GM19240 (cell line): ENCODE measurements around the gene CCDC154.
"Not testable (repeated sequence)": the region's sequence is repeated elsewhere in the genome, so short reads cannot be mapped to it uniquely, and the experiment has no call there.

Experiments used
- DNase-seq: peaks from one replicate; pipeline ENCODE4 v3.0.0; 2011; ENCODE audit warnings: low spot score; ENCODE audit not compliant: insufficient read length

CCDC154 gene

DNA sequence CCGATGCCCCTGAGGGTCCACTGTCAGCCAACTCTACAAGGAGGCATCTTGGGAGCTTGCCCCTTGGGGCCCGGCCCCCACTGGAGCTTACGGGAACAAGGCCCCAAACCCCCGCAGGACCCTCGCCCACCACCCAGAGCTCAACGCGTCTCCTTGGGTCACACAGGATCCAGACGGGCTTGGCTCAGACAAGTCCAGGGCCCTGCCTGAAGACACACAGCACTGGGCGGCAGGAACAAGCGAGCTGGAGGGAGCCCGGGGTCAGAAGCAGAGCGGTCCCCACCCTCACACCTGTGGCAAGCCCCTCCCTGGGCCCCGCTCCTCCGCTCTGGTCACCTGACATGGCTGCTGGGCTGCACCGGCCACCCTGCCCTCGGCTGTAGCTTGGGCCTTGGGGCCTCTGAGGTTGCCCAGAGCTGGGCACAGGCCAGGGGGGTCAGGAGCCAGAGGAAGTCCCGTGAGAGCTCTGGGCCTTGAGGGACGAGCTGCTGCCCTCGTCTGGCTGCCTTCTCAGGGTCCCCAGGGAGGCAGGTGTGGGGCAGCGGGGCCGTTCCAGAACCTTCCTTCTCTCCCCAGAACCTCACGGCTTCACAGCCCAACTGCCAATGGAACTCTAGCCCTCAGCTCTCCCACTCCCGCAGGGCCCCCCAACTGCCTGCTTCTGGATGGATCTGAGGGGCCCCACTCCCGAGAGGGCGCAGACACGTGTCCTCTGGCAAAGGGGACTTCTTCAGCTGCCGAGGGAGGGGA is at the start of gene CCDC154:
Gene CCDC154, minus strand, starts transcription at position 577 of the 750 bp plus-strand sequence. Its CDS starts 234 bp downstream, at position 343.
- no peak for DNase-seq

DNA sequence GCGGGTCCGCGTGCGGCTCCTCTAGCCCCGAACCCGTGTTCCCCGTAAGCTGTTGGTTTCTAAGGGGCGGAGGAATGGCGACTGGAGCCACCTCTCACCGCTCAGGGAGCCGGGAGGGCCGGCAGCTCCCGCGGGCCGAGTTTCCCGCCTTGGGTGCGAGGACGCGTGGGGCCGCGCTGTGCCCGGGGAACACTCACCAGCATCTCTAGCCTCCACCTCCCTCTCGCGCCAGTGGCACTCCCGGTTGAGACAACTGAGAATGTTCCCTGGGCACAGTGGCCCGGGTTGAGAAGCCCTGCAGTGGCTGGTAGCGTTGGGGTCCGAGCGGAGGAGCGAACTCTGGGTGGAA is 49.4 kb upstream of the CCDC154 start:
- DNase-seq = peak; percentile 36

DNA sequence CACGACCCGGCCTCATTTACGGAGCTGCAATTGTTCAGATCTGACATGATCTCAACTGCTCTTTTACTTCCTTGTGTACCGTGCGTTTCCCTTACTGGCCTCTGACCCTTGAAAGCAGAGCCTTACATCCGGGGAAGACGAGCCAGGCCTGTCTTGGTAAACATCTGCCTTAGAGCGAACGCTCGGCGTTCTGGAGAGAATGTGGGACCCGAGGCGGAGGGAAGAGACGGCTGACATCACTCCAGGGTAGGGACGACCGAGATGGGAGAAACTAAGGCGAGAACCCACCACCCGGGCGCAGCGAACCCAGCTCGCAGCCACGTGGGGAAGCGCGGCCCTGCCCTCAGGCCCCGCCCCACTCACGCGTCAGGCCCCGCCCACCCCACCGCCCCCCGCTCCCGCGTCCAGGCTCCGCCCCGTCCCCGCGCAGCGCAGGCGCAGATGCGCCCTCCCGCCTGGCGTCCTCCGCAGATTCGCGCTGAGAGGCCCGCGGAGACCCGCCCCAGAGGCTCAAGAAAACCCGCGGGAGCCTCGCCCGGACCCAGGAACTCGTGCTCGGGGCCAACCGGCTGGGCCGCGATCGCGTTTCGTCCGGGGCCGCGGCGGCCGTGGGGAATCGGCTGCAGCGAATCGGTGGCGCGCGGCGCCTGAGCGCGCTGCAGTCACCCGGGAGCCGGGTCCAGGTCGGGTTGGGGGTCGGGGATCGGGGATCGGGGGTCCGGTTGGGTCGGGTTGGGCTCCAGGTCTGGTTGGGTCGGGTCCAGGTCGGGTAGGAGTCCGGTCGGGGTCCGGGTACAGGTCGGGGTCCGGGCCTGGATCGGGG is 48.8 kb upstream of the CCDC154 start, which contains the start of gene TELO2:
Gene TELO2, plus strand, starts transcription at position 438 of the 823 bp plus-strand sequence. CDS start 922 bp downstream, outside the sequence.
- DNase-seq = peak; percentile 95

DNA sequence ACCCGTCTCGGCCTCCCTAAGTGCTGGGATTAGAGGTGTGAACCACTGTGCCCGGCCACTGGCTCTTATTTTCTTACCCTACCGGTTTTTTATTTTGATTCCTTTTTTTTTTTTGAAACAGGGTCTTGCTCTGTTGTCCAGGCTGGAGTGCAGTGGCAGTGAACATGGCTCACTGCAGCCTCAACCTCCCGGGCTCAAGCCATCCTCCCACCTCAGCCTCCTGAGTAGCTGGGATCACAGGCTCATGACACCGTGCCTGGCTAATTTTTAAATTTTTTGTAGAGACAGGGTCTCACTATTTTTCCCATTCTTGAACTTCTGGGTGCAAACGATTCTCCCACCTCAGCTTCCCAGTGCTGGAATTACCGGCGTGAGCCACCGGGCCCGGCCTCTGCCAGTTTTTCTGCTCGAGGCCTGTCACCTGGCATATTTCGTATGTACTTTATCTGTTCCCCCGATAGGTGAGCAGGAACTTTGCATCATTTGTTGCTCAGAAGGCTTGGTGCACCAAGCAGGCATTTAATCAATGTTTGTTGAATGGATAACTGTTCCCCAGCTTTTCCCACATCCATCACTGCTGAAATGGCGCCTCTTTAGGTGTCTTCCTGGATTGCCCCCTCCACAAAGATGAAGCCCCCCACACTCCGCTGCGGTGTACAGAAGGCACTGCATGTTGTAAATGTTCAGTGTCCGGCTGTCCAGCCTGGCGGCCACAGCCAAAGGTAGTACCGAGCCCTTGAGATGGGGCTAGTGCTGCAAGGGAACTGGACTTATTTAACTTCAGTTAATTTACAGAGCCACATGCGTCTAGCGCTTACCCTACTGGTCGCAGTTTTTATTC is 47.9 kb upstream of the CCDC154 start:
- no peak for DNase-seq

- DNase-seq = no peak
These were observed 47.0 kb upstream of the CCDC154 start for GRCh38 chr16:1491327-1491726.

GRCh38 chr16:1489077-1489476 is 44.7 kb upstream of the CCDC154 start:
- DNase-seq = no peak

- no peak for DNase-seq
These were observed 44.3 kb upstream of the CCDC154 start, which contains the start of gene PTX4 for GRCh38 chr16:1488619-1489018. PTX4 (minus strand) TSS chr16:1488944; CDS start chr16:1488909, 35 bp downstream.

GRCh38 chr16:1488054-1488601 is 43.8 kb upstream of the CCDC154 start:
- DNase-seq = no peak

- no peak for DNase-seq
These were observed 43.2 kb upstream of the CCDC154 start for GRCh38 chr16:1487395-1488053.

- no peak for DNase-seq
These were observed 42.4 kb upstream of the CCDC154 start for GRCh38 chr16:1486551-1487390.

DNA sequence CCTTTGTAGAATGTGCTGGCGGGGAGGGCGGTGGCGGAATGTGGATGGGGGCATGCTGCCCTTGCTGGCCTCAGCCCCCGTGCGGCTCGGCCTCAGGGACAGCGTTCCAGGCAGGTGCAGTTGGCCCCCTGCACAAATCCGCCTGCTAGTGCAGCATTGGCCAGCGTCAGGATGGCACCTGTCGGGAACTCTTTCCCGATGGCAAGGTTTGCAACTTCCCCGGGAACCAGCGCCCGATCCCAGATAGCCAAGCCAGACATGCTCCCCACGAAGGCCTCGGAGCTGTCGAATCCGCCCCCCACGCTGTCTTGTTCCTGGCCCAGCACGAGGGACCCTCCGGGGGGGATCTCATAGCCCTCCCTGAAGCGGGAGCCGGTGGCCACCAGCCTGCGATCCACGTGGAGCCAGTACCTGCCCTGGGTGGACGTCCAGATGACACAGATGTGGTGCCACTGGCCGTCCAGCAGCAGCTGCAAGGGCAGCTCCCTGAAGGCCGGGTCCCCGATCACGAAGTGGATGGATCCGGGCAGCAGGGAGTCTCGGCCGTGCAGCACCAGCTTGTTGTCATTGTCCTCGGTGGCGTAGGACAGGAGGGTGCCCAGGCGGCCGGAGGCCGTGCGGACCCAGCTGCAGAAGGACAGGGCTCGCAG is 41.6 kb upstream of the CCDC154 start:
- no peak for DNase-seq

- no peak for DNase-seq
These were observed 37.8 kb upstream of the CCDC154 start for GRCh38 chr16:1481906-1482835.

DNA sequence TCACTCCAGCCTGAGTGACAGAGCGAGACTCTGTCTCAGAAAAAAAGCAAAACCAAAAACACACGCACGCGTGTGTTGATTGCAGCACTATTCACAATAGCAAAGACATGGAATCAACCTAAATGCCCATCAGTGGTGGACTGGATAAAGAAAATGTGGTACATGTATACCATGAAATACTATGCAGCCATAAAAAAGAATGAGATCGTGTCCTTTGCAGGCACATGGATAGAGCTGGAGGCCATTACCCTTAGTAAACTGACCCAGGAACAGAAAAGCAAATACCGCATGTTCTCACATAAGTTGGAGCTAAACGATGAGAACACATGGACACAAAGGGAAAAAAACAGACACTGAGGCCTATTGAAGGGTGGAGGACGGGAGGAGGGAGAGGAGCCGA is 34.6 kb upstream of the CCDC154 start:
- DNase-seq = not testable (repeated sequence)

DNA sequence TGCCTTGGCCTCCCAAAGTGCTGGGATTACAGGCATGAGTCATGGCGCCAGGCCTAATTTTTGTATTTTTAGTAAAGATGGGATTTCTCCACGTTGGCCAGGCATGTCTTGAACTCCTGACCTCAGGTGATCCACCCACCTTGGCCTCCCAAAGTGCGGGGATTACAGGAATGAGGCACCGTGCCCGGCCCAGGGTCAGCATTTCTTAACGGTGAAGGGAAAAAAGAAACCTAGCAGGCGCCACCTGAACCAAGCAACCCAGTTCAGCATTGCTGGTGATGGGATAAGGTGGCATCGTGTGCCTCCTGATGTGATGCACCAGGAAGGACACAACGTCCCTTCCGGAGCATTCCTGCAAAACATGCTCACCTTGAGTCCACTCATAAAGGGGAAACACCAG is 32.7 kb upstream of the CCDC154 start:
- DNase-seq = no peak

GRCh38 chr16:1475552-1476114 is 31.3 kb upstream of the CCDC154 start:
- no peak for DNase-seq

DNA sequence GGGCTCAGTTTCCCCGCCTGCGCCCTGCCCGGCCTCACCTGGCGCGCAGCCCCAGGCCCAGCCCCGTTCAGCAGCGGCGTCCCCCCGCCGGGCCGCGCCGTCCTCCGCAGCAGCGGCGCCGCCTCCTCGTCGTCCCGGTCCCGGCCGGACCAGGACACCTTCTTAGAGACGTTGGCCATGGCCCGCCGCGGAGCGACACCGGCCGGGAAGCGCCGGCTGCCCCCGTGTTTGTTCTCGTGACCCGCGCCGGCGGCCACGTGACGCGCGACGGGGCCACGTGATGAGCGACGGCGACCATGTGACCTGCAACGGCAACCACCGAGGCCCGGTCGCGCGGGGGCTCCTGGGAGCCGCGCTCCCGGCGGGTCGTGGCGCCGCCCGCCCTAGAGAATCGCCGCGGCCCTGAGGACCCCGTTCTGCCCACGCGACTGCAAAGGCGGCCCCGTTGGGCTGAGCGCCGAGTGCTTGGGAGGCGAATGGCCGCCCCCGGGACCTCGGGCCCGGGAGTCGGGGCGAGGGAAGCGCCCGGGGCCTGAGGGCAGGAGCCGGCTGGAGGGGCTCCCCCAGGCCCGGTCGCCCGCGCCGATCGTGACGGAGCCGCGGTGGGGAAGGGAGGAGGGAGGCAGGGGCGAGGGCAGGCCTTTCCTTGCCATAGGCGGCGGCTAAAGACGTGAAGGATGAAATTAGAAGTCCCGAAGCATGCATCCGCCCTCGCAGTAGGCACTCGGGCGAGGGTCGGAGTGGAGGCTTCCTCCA is 30.6 kb upstream of the CCDC154 start, which contains the start of gene CLCN7:
Gene CLCN7, minus strand, starts transcription at position 233 of the 756 bp plus-strand sequence. Its CDS starts 54 bp downstream, at position 179.
- DNase-seq = peak; percentile 98
